ENCODE measurements around the gene SINHCAF. TPM values are rescaled to one million over a fixed set of nuclear protein-coding genes. Genes with fewer than 3 reads are reported as not detected.

SINHCAF gene
- total and polyA plus RNA-seq, 2 experiments from 2014 or later, result 581 to 686 TPM

DNA sequence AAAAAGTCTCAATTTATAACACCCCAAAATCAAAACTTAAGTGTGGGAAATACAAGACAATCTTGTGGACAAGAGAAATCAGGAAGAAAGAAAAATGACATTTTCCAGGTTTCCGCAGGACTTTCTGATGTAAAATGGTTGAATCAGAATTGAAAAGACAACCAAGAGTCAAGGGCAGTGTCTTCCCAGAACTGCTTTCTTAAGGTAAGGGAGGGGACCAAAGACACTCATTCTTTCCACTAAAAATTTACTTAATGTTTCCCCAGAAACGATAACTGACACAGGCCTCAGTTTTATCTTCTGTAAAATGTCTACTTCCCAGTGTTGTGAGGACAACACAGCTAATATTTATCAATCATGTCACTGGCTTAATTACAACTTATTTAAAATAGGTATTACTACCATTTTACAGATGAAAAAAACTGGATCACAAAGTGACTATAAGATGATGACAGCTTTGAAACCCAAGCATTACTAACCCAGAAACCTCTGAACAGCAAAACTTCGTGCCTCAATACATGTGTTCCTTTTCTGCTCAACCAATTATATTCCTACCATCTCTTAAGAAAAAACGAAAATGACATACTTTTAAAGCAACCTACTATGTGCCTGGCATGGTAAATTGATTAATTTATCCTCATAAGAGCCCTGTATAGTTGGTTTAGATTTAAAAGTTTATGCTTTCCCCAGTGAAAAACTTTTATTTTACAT is 4.6 kb downstream of the SINHCAF start:
- H3K36me3 ChIP-seq (ENCODE audit: insufficient read depth), result no peaks in the 10 kb centered on the region
- H3K9me3 Mint-ChIP-seq, result peaks cover 6% of the 10 kb centered on the region
- H3K4me3 Mint-ChIP-seq, result peak overlapping the region; percentile 98

More for the DNA sequence above, 4.6 kb downstream of the SINHCAF start:
- Histone ChIP-seq H3K27me3 (ENCODE audit: insufficient read depth) (no peaks in the 10 kb centered on the region), H3K27ac (ENCODE audit: low read depth) (no peak overlapping the region; the same call in 1 of the 2 replicates), H2AFZ (no peak overlapping the region), H3K79me2 (replicated peaks; ENCODE audit: insufficient read depth) (peaks cover 96% of the 10 kb centered on the region), H3K9me2 (ENCODE audit: insufficient read depth) (no peaks in the 10 kb centered on the region), H3K4me3 (peak overlapping the region; percentile 93), H3K4me1 (ENCODE audit: insufficient read depth) (peaks cover 64% of the 10 kb centered on the region), H4K20me1 (replicated peaks; ENCODE audit: insufficient read depth) (peaks cover 61% of the 10 kb centered on the region), H3K4me2 (peak overlapping the region; percentile 93), H3F3A (replicated peaks; ENCODE audit: low read depth) (no peaks in the 10 kb centered on the region)
- Mint-ChIP-seq H3K36me3 (ENCODE audit: low read depth) (peaks cover 33% of the 10 kb centered on the region), H3K27ac (0 out of 2 replicates have a peak overlapping the region, but pooled peaks have one; percentile 11), H3K27me3 (ENCODE audit: insufficient read depth, low read depth, poor library complexity) (peaks cover 29% of the 10 kb centered on the region), H3K4me1 (peaks cover 66% of the 10 kb centered on the region)
- DNase-seq (ENCODE audit: low spot score) (no peak), ATAC-seq (no peak)
- TF ChIP-seq, protein P1, sequence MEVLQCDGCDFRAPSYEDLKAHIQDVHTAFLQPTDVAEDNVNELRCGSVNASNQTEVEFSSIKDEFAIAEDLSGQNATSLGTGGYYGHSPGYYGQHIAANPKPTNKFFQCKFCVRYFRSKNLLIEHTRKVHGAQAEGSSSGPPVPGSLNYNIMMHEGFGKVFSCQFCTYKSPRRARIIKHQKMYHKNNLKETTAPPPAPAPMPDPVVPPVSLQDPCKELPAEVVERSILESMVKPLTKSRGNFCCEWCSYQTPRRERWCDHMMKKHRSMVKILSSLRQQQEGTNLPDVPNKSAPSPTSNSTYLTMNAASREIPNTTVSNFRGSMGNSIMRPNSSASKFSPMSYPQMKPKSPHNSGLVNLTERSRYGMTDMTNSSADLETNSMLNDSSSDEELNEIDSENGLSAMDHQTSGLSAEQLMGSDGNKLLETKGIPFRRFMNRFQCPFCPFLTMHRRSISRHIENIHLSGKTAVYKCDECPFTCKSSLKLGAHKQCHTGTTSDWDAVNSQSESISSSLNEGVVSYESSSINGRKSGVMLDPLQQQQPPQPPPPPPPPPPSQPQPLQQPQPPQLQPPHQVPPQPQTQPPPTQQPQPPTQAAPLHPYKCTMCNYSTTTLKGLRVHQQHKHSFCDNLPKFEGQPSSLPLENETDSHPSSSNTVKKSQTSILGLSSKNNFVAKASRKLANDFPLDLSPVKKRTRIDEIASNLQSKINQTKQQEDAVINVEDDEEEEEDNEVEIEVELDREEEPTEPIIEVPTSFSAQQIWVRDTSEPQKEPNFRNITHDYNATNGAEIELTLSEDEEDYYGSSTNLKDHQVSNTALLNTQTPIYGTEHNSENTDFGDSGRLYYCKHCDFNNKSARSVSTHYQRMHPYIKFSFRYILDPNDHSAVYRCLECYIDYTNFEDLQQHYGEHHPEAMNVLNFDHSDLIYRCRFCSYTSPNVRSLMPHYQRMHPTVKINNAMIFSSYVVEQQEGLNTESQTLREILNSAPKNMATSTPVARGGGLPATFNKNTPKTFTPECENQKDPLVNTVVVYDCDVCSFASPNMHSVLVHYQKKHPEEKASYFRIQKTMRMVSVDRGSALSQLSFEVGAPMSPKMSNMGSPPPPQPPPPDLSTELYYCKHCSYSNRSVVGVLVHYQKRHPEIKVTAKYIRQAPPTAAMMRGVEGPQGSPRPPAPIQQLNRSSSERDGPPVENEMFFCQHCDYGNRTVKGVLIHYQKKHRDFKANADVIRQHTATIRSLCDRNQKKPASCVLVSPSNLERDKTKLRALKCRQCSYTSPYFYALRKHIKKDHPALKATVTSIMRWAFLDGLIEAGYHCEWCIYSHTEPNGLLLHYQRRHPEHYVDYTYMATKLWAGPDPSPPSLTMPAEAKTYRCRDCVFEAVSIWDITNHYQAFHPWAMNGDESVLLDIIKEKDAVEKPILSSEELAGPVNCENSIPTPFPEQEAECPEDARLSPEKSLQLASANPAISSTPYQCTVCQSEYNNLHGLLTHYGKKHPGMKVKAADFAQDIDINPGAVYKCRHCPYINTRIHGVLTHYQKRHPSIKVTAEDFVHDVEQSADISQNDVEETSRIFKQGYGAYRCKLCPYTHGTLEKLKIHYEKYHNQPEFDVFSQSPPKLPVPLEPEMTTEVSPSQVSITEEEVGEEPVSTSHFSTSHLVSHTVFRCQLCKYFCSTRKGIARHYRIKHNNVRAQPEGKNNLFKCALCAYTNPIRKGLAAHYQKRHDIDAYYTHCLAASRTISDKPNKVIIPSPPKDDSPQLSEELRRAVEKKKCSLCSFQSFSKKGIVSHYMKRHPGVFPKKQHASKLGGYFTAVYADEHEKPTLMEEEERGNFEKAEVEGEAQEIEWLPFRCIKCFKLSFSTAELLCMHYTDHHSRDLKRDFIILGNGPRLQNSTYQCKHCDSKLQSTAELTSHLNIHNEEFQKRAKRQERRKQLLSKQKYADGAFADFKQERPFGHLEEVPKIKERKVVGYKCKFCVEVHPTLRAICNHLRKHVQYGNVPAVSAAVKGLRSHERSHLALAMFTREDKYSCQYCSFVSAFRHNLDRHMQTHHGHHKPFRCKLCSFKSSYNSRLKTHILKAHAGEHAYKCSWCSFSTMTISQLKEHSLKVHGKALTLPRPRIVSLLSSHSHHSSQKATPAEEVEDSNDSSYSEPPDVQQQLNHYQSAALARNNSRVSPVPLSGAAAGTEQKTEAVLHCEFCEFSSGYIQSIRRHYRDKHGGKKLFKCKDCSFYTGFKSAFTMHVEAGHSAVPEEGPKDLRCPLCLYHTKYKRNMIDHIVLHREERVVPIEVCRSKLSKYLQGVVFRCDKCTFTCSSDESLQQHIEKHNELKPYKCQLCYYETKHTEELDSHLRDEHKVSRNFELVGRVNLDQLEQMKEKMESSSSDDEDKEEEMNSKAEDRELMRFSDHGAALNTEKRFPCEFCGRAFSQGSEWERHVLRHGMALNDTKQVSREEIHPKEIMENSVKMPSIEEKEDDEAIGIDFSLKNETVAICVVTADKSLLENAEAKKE (CRISPR knock-in tag; IDR thresholded peaks at IDR 0.05), result no peak
- TF ChIP-seq NANOG (IDR thresholded peaks at IDR 0.05; ENCODE audit: borderline replicate concordance) (no peak), ZNF114 (CRISPR knock-in tag; IDR thresholded peaks at IDR 0.05) (no peak), JUNB (IDR thresholded peaks at IDR 0.05; ENCODE audit: unreplicated experiment) (no peak), POLR2AphosphoS5 (IDR thresholded peaks at IDR 0.05; ENCODE audit: low read depth) (no peak), CREB1 (CRISPR knock-in tag; IDR thresholded peaks at IDR 0.05; ENCODE audit: low read depth) (no peak), CTCF (conservative IDR thresholded peaks at IDR 0.05; ENCODE audit: low read depth in 2 of 2) (no peak), EZH2 (IDR thresholded peaks at IDR 0.05; ENCODE audit: low read depth, unreplicated experiment) (no peak), EZH2phosphoT487 (IDR thresholded peaks at IDR 0.05; ENCODE audit: unreplicated experiment) (no peak), ETS1 (IDR thresholded peaks at IDR 0.05) (no peak), STAT1 (IDR thresholded peaks at IDR 0.05; ENCODE audit: unreplicated experiment) (no peak), ZNF331 (CRISPR knock-in tag; IDR thresholded peaks at IDR 0.05; ENCODE audit: low read depth) (no peak)
- TF ChIP-seq, protein P2, sequence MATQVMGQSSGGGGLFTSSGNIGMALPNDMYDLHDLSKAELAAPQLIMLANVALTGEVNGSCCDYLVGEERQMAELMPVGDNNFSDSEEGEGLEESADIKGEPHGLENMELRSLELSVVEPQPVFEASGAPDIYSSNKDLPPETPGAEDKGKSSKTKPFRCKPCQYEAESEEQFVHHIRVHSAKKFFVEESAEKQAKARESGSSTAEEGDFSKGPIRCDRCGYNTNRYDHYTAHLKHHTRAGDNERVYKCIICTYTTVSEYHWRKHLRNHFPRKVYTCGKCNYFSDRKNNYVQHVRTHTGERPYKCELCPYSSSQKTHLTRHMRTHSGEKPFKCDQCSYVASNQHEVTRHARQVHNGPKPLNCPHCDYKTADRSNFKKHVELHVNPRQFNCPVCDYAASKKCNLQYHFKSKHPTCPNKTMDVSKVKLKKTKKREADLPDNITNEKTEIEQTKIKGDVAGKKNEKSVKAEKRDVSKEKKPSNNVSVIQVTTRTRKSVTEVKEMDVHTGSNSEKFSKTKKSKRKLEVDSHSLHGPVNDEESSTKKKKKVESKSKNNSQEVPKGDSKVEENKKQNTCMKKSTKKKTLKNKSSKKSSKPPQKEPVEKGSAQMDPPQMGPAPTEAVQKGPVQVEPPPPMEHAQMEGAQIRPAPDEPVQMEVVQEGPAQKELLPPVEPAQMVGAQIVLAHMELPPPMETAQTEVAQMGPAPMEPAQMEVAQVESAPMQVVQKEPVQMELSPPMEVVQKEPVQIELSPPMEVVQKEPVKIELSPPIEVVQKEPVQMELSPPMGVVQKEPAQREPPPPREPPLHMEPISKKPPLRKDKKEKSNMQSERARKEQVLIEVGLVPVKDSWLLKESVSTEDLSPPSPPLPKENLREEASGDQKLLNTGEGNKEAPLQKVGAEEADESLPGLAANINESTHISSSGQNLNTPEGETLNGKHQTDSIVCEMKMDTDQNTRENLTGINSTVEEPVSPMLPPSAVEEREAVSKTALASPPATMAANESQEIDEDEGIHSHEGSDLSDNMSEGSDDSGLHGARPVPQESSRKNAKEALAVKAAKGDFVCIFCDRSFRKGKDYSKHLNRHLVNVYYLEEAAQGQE (IDR thresholded peaks at IDR 0.05; ENCODE audit: unreplicated experiment), result no peak
